K562 (cell line): Measurements from ENCODE around the gene RIPOR1. TPM values are rescaled to one million over a fixed set of nuclear protein-coding genes. Genes with fewer than 3 reads are reported as not detected.

Experiments used
- ARID1B ChIP-seq: fragments of 450-650 bp; IDR thresholded peaks from 2 replicates; pipeline ENCODE4 v1.6.1; 2016; ENCODE audit warnings: antibody characterized with exemption, mild to moderate bottlenecking, inconsistent platforms
- BRD9 ChIP-seq: fragments of 450-650 bp; IDR thresholded peaks from 2 replicates; pipeline ENCODE4 v1.6.1; 2018; ENCODE audit warnings: low read depth; ENCODE audit not compliant: partially characterized antibody
- CHD4 ChIP-seq: fragments of 200-600 bp; sonication (generic); IDR thresholded peaks from 3 replicates; pipeline ENCODE4 v1.6.1; 2012; ENCODE audit warnings: low read depth, mild to moderate bottlenecking, mixed read lengths, low read length, inconsistent platforms; ENCODE audit not compliant: insufficient read depth, insufficient replicate concordance, poor library complexity, severe bottlenecking
- CREB1 ChIP-seq, 2 experiments: sonication (generic) in 1 of 2; formaldehyde crosslinking in 1 of 2; IDR thresholded peaks; 2 replicates each; pipeline versions ENCODE4 v1.6.1 to v1.8.0; 2012 to 2022; ENCODE audit warnings: inconsistent platforms in 1 of 2, mild to moderate bottlenecking in 1 of 2, missing genetic modification reagents in 1 of 2, moderate library complexity in 1 of 2
- GATA2 ChIP-seq: sonication (generic); formaldehyde crosslinking; IDR thresholded peaks from 2 replicates; pipeline ENCODE4 v1.4.0; 2020; ENCODE audit warnings: mild to moderate bottlenecking, missing genetic modification reagents
- HIVEP1 ChIP-seq: fragments of 250-450 bp; sonication (Bioruptor Pico); IDR thresholded peaks from 2 replicates; pipeline ENCODE4 v1.4.0; 2020; ENCODE audit warnings: mild to moderate bottlenecking
- ILF3 ChIP-seq: fragments of 450-650 bp; IDR thresholded peaks from 2 replicates; pipeline ENCODE4 v1.6.1; 2018; ENCODE audit warnings: antibody characterized with exemption, mild to moderate bottlenecking, moderate library complexity, borderline replicate concordance
- MAX ChIP-seq: sonication (generic); formaldehyde crosslinking; IDR thresholded peaks from 2 replicates; pipeline ENCODE4 v1.9.0; 2022; ENCODE audit warnings: mild to moderate bottlenecking, missing genetic modification reagents
- MTA1 ChIP-seq: fragments of 450-650 bp; IDR thresholded peaks from 2 replicates; pipeline ENCODE4 v1.6.1; 2017; ENCODE audit warnings: borderline replicate concordance
- NR3C1 ChIP-seq: sonication (generic); formaldehyde crosslinking; IDR thresholded peaks from 2 replicates; pipeline ENCODE4 v1.8.1; 2022; ENCODE audit warnings: missing genetic modification reagents
- NUFIP1 ChIP-seq: fragments of 450-650 bp; IDR thresholded peaks from 2 replicates; pipeline ENCODE4 v1.6.1; 2018; ENCODE audit not compliant: partially characterized antibody
- RHOXF2B ChIP-seq: fragments of 250-450 bp; sonication (Bioruptor Pico); conservative IDR thresholded peaks from 2 replicates; pipeline ENCODE4 v1.5.1; 2021
- SMAD3 ChIP-seq: fragments of 450-650 bp; formaldehyde crosslinking; conservative IDR thresholded peaks from 2 replicates; pipeline ENCODE4 v1.4.0; 2020; ENCODE audit warnings: mild to moderate bottlenecking
- TEAD4 ChIP-seq, 2 experiments: sonication (generic) in 1 of 2; formaldehyde crosslinking in 1 of 2; IDR thresholded peaks; 2 replicates each; pipeline versions ENCODE4 v1.6.1 to v1.8.0; 2012 to 2022; ENCODE audit warnings: borderline replicate concordance in 1 of 2, inconsistent platforms in 1 of 2, low read length in 1 of 2, mild to moderate bottlenecking in 1 of 2, missing genetic modification reagents in 1 of 2
- ZNF24 ChIP-seq: fragments of 450-650 bp; IDR thresholded peaks from 2 replicates; pipeline ENCODE4 v1.6.1; 2016
- ZNF318 ChIP-seq, 2 experiments: fragments of 450-650 bp; IDR thresholded peaks; 2 replicates each; pipeline ENCODE4 v1.6.1; 2016; ENCODE audit warnings: mild to moderate bottlenecking in 2 of 2, borderline replicate concordance in 1 of 2, low read depth in 1 of 2, moderate library complexity in 1 of 2
- ZNF324 ChIP-seq: fragments of 250-450 bp; sonication (Bioruptor Pico); IDR thresholded peaks from 2 replicates; pipeline ENCODE4 v1.4.0; 2020; ENCODE audit warnings: mild to moderate bottlenecking
- ZNF668 ChIP-seq: fragments of 250-450 bp; sonication (Bioruptor Pico); IDR thresholded peaks from 2 replicates; pipeline ENCODE4 v1.8.0; 2022; ENCODE audit warnings: mild to moderate bottlenecking, inconsistent platforms
- polyA plus RNA-seq, 8 experiments: library from polyadenylated mRNA; depleted of rRNA in 4 of 8; stranded (reverse) in 5 of 8; unstranded in 3 of 8; fragments of >200 nt; fragmentation: Nextera tagmentation in 2 of 8; fragmentation: Illumina TruSeq in 1 of 8; extraction: Ambion mirVana in 2 of 8; extraction: Trizol in 1 of 8; gene quantifications; 2 replicates each; pipeline versions ENCODE4 v1.2.1 to v1.2.3, GENCODE V29; 2011 to 2014; ENCODE audit warnings: inconsistent platforms in 1 of 8, missing spikeins in 1 of 8
- total RNA-seq, 7 experiments: library from RNA; depleted of rRNA in 6 of 7; stranded (reverse); fragments of >200 nt in 6 of 7; fragmentation: Illumina TruSeq in 2 of 7; extraction: Trizol in 2 of 7; gene quantifications; 2 replicates each; pipeline versions ENCODE4 v1.2.1 to v1.2.3, GENCODE V29; 2011 to 2021; ENCODE audit warnings: low replicate concordance in 1 of 7
- TF ChIP-seq, protein P1 (sequence below): fragments of 450-650 bp; formaldehyde crosslinking; conservative IDR thresholded peaks from 2 replicates; pipeline ENCODE4 v1.4.0; 2022; ENCODE audit warnings: mild to moderate bottlenecking, missing genetic modification characterization

RIPOR1 gene
- total and polyA plus RNA-seq, 9 of the 15 experiments (the other 6 are each of a cell fraction or from before 2014, with no cell fraction given) = 0.36 to 31.1 (median 3.0) TPM

DNA sequence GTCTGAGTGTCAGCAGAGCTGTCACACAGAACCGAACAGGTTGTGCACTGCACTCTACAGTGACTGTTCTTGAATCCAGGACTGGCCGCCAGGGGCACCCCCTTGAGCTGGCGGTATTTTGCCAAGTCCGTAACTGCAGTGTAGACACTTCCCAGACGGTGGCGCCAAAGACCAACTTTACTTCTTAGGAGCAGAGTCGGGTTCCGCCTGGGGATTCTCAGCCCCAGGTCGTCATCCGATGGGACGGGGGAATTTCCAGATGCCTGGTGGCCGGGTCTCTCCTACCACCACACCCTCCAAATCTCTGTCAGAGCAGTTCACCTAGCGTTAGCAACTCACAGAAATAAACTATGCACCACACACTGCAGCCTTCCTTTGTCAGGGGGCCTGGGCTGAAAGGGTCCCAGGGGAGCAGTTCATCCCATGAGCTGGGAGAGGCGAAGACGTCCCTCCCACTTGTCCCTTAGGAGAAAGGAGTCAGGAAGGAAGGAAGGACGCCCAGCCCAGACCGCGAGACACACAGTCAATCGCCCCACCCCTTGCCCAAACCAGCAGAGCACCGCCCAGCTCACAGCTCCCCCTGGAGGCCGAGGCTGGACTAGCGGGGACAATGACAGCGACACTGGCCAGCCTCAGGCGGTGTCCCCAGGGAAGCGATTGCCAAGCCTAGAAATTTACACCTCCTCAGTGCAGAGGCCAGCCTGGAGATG lies 7.4 kb upstream of the RIPOR1 start (continued):
- TF ChIP-seq ZNF324 = no peak
- no peak; the same call in 1 of the 2 replicates for TF ChIP-seq MAX (CRISPR knock-in tag)
- TF ChIP-seq HIVEP1 = no peak
- TF ChIP-seq NUFIP1 = no peak
- TF ChIP-seq ZNF318 (IDR thresholded peaks at IDR 0.05; ENCODE audit: borderline replicate concordance in 1 of 2, low read depth in 1 of 2) = no peak
- peak; percentile 60 for TF ChIP-seq TEAD4 (IDR thresholded peaks at IDR 0.05; ENCODE audit: low read length)
- TF ChIP-seq TEAD4 (CRISPR knock-in tag; IDR thresholded peaks at IDR 0.05; ENCODE audit: borderline replicate concordance) = no peak
- no peak for TF ChIP-seq ZNF668 (CRISPR knock-in tag)
- TF ChIP-seq, protein P1, sequence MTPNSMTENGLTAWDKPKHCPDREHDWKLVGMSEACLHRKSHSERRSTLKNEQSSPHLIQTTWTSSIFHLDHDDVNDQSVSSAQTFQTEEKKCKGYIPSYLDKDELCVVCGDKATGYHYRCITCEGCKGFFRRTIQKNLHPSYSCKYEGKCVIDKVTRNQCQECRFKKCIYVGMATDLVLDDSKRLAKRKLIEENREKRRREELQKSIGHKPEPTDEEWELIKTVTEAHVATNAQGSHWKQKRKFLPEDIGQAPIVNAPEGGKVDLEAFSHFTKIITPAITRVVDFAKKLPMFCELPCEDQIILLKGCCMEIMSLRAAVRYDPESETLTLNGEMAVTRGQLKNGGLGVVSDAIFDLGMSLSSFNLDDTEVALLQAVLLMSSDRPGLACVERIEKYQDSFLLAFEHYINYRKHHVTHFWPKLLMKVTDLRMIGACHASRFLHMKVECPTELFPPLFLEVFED (CRISPR knock-in tag) = no peak
- no peak for TF ChIP-seq RHOXF2B
- TF ChIP-seq ZNF24 = no peak
- TF ChIP-seq GATA2 (CRISPR knock-in tag) = no peak
- TF ChIP-seq CHD4 = peak; percentile 44
- no peak for TF ChIP-seq MTA1
- no peak for TF ChIP-seq NR3C1 (CRISPR knock-in tag)
- no peak for TF ChIP-seq CREB1 (IDR thresholded peaks at IDR 0.05)
- peak; percentile 48; the same call in 1 of the 2 replicates for TF ChIP-seq CREB1 (CRISPR knock-in tag; IDR thresholded peaks at IDR 0.05)
- no peak for TF ChIP-seq SMAD3
- peak; percentile 95 for TF ChIP-seq BRD9
- TF ChIP-seq ILF3 = no peak
- peak; percentile 40; the same call in 1 of the 2 replicates for TF ChIP-seq ARID1B
